Spleen (tissue), 11 donors: ENCODE data around the gene SPEN. TPM values are rescaled to one million over a fixed set of nuclear protein-coding genes. Genes with fewer than 3 reads are reported as not detected.
A peak's percentile ranks its signal among the peaks of the same experiment; 100 is the strongest.

ENCODE experiments used
- DNase-seq: peaks from one replicate; pipeline ENCODE4 v3.0.0-alpha.2; 2020
- H3K27ac ChIP-seq, 8 donors: fragments of 200-600 bp; sonication (generic) in 7 of 8; 1 replicate in 4 of 8; 2 replicates in 4 of 8; pipeline versions ENCODE4 v1.5.0 to v1.8.0; 2016 to 2021; ENCODE audit warnings: inconsistent platforms in 4 of 8, mild to moderate bottlenecking in 4 of 8, moderate library complexity in 1 of 8
- H3K27me3 ChIP-seq, 7 donors: fragments of 200-600 bp; sonication (generic) in 6 of 7; replicated peaks in 1 of 7; 1 replicate in 4 of 7; 2 replicates in 3 of 7; pipeline versions ENCODE4 v1.5.0 to v1.8.0; 2016 to 2021; ENCODE audit warnings: inconsistent platforms in 3 of 7, mild to moderate bottlenecking in 1 of 7
- H3K36me3 ChIP-seq, 6 donors: fragments of 200-600 bp; sonication (generic) in 5 of 6; 1 replicate in 4 of 6; 2 replicates in 2 of 6; pipeline versions ENCODE4 v1.5.0 to v1.8.0; 2016 to 2021; ENCODE audit warnings: inconsistent platforms in 2 of 6
- H3K4me1 ChIP-seq, 6 donors: fragments of 200-600 bp; sonication (generic) in 5 of 6; 1 replicate in 3 of 6; 2 replicates in 3 of 6; pipeline versions ENCODE4 v1.5.0 to v1.8.0; 2016 to 2021; ENCODE audit warnings: inconsistent platforms in 3 of 6
- H3K4me3 ChIP-seq, 8 donors: fragments of 200-600 bp; sonication (generic) in 7 of 8; 1 replicate in 4 of 8; 2 replicates in 4 of 8; pipeline versions ENCODE4 v1.5.0 to v1.8.0; 2016 to 2021; ENCODE audit warnings: inconsistent platforms in 4 of 8, mild to moderate bottlenecking in 4 of 8, moderate library complexity in 2 of 8
- H3K9me3 ChIP-seq, 8 donors: fragments of 200-600 bp; sonication (generic) in 7 of 8; 1 replicate in 4 of 8; 2 replicates in 4 of 8; pipeline versions ENCODE4 v1.5.0 to v1.8.0; 2016 to 2021; ENCODE audit warnings: inconsistent platforms in 4 of 8
- POLR2A ChIP-seq, 3 donors: fragments of 450-650 bp; IDR thresholded peaks; one replicate each; pipeline ENCODE4 v1.5.1; 2017; ENCODE audit warnings: antibody characterized with exemption in 3 of 3, mild to moderate bottlenecking in 1 of 3
- POLR2AphosphoS5 ChIP-seq, 3 donors: sonication (generic); formaldehyde crosslinking; IDR thresholded peaks; one replicate each; pipeline ENCODE4 v1.5.1; 2017; ENCODE audit warnings: antibody characterized with exemption in 3 of 3
- WGBS, 5 donors: extraction: QIAGEN DNeasy Blood & Tissue Kit in 3 of 5; methylation state at CpG; one replicate each; pipeline versions ENCODE4 v1.1.5 to v1.1.7; 2013 to 2018; 5-methylcytosine and 5-hydroxymethylcytosine counted together
- intact Hi-C: fragments of 100-400 bp; cut with DNase I; formaldehyde crosslinking; loops from one replicate; pipeline ENCODE4 v1.15.0; 2023; ENCODE audit warnings: low total_unique reads
- polyA plus RNA-seq, 3 donors: library from polyadenylated mRNA; stranded (reverse); fragments of 200-250 nt; gene quantifications; one replicate each; pipeline ENCODE4 v1.2.1, GENCODE V29; 2013
- total RNA-seq, 7 donors: library from RNA; depleted of rRNA in 3 of 7; stranded (reverse); fragments of >200 nt in 3 of 7; fragmentation: NEBNext Ultra II Directional in 4 of 7; extraction: Animal tissue kit (Norgen Biotek cat#: 25700) in 4 of 7; gene quantifications; one replicate each; pipeline versions ENCODE4 v1.1.0 to v1.2.1, GENCODE V29; 2016 to 2021
- TF ChIP-seq, protein P1 (sequence below), 11 experiments: fragments of 200-600 bp in 7 of 11; fragments of 450-650 bp in 4 of 11; sonication (generic) in 4 of 11; IDR thresholded peaks in 8 of 11; conservative IDR thresholded peaks in 3 of 11; 1 replicate in 7 of 11; 2 replicates in 4 of 11; pipeline versions ENCODE4 v1.4.0 to v1.8.0; 2016 to 2021; ENCODE audit warnings: antibody characterized with exemption in 11 of 11, inconsistent platforms in 4 of 11, mild to moderate bottlenecking in 1 of 11
- donor health status: healthy with polysubstance abuse.
- donor health status: DM: no; HTN: no; CAD: no; lungs with moderate emphysema.
- donor health status: DM: no; HTN: no; CAD: no.
- donor health status: Bipolar disorder and iron deficiency.
- donor health status: healthy.
- donor health status: DM: no; HTN: no; CAD: no.
- donor health status: DM: yes; HTN: yes; CAD: no.

The SPEN gene
- total and polyA plus RNA-seq, 10 donors, result 8.0 to 75.9 (median 58.4) TPM

DNA sequence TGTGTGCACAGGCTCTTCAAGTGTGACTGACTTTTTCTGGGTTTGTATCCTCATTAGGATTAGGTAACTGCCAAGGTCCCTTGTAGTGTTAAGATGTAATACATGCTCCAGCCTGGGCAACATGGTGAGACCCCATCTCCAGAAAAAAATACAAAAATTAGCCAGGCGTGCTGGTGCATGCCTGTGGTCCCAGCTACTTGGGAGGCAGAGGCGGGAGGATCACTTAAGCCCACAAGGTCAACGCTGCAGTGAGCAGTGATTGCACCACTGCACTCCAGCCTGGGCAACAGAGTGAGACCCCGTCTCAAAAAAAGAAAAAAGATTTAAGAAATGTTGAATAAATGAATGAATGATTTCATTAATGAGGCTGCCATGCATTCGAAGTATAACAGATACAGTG lies 113.3 kb downstream of the SPEN start:
- H3K27ac ChIP-seq, result no peak overlapping the region
- WGBS, 5 donors, result 91 to 96% (median 93%) methylated on average over 5 of the region's 5 CpGs

DNA sequence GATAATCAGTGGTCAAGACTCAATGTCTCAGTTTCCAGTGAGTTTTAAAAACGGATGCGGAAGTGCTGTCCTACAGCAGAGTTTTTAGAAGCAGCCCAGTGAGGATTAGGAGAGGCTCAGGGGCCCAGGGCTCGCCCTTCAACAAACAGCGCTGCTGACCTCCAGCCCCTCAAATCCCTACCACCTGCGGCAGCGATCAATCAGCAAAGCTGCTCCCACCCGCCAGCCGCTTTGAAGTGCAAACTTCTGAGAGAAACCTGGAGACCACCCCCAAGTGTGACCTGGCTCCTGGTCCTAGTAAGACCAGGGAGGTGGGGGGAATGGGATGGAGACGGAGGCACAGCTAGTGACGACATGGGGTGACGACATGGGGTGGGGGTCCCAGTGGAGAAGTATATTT lies 114.0 kb downstream of the SPEN start:
- H3K4me1 ChIP-seq, result peaks cover 48 to 99% (median 86%) of the 10 kb centered on the region in 6 donors
- H3K9me3 ChIP-seq, result no peaks in the 10 kb centered on the region
- no peak overlapping the region for H3K4me3 ChIP-seq
- 91 to 95% (median 92%) methylated on average over 11 of the region's 11 CpGs for WGBS, 5 donors
- peak; percentile 56 for DNase-seq
- H3K27ac ChIP-seq, result peak overlapping the region in 6 of 8 donors; percentile 33 to 84 (median 76)
- peaks cover 0 to 20% (median 0%) of the 10 kb centered on the region in 6 donors for H3K36me3 ChIP-seq
- intact Hi-C loops, result no loop called here
- H3K27me3 ChIP-seq, result no peaks in the 10 kb centered on the region
- no peak for TF ChIP-seq POLR2AphosphoS5 (IDR thresholded peaks at IDR 0.05)

More for the DNA sequence above, 113.3 kb downstream of the SPEN start:
- no peak for DNase-seq
- Histone ChIP-seq H3K9me3 (no peaks in the 10 kb centered on the region), H3K36me3 (peaks cover 0 to 23% (median 0%) of the 10 kb centered on the region in 6 donors), H3K4me1 (peaks cover 41 to 99% (median 83%) of the 10 kb centered on the region in 6 donors), H3K4me3 (no peak overlapping the region), H3K27me3 (no peaks in the 10 kb centered on the region)
- intact Hi-C loops, result no loop called here
- TF ChIP-seq POLR2A (IDR thresholded peaks at IDR 0.05) (no peak), POLR2AphosphoS5 (IDR thresholded peaks at IDR 0.05) (no peak)
- TF ChIP-seq, protein P1, sequence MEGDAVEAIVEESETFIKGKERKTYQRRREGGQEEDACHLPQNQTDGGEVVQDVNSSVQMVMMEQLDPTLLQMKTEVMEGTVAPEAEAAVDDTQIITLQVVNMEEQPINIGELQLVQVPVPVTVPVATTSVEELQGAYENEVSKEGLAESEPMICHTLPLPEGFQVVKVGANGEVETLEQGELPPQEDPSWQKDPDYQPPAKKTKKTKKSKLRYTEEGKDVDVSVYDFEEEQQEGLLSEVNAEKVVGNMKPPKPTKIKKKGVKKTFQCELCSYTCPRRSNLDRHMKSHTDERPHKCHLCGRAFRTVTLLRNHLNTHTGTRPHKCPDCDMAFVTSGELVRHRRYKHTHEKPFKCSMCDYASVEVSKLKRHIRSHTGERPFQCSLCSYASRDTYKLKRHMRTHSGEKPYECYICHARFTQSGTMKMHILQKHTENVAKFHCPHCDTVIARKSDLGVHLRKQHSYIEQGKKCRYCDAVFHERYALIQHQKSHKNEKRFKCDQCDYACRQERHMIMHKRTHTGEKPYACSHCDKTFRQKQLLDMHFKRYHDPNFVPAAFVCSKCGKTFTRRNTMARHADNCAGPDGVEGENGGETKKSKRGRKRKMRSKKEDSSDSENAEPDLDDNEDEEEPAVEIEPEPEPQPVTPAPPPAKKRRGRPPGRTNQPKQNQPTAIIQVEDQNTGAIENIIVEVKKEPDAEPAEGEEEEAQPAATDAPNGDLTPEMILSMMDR (IDR thresholded peaks at IDR 0.05 in 8 of 11, conservative IDR thresholded peaks at IDR 0.05 in 3 of 11), result no peak

DNA sequence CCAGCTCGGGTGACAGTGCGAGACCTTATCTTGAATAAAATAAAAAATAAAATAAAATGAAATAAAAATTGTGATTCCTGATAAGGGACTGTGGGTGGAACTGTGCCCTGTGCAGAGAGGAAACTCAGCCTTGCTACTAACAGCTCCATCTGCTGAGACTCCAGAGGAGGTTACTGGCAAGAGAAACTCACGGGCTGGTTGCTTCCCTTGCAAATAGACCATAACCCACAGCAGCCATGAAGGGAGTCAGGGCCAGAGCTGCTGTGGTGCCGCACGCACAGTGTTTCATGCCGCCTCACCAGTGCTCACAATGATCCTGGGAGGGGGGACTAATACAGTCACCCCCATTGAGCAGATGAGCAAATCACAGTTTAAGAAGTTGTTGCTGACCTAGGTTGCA lies 114.7 kb downstream of the SPEN start:
- H3K4me1 ChIP-seq, result peaks cover 54 to 99% (median 90%) of the 10 kb centered on the region in 6 donors
- peaks cover 0 to 16% (median 0%) of the 10 kb centered on the region in 6 donors for H3K36me3 ChIP-seq
- intact Hi-C loops, result no loop called here
- 60 to 79% (median 68%) methylated on average over 6 of the region's 6 CpGs for WGBS, 5 donors
- no peaks in the 10 kb centered on the region for H3K27me3 ChIP-seq
- peak overlapping the region in 7 of 8 donors; percentile 26 to 84 (median 73) for H3K27ac ChIP-seq
- H3K4me3 ChIP-seq, result no peak overlapping the region
- DNase-seq, result no peak
- TF ChIP-seq, protein P1 (IDR thresholded peaks at IDR 0.05 in 8 of 11, conservative IDR thresholded peaks at IDR 0.05 in 3 of 11), result no peak
- peak in 1 of 3 donors; percentile 56 for TF ChIP-seq POLR2AphosphoS5 (IDR thresholded peaks at IDR 0.05)
- H3K9me3 ChIP-seq, result no peaks in the 10 kb centered on the region

DNA sequence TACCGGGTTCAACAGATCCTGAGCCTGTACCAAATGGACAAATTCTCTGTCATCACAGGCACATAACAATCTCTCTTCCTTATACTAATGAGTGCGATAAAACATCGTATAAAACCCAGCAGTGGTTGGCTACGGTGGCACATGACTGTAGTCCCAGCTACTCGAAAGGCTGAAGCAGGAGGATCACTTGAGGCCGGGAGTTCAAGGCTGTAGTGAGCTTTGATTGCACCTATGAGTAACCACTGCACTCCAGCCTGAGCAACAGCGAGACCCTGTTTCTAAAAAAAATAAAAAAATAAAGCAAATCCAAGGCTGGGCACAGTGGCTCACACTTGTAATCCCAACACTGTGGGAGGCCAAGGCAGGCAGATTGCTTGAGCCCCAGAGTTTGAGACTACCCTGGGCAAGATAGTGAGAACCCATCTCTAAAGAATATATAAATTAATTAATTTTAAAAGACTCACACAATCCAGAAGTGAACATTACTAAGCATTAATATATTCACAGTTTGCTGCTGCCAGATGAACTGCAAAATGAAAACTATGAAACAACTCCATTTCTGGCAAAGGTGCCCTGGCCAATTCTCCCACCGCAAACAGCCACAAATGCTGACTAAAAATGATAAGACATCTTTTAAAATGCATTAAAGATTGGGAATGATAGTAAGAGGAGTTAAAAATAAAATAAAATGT lies 115.3 kb downstream of the SPEN start:
- TF ChIP-seq POLR2AphosphoS5 (IDR thresholded peaks at IDR 0.05) (no peak), POLR2A (IDR thresholded peaks at IDR 0.05) (no peak)
- TF ChIP-seq, protein P1 (IDR thresholded peaks at IDR 0.05 in 8 of 11, conservative IDR thresholded peaks at IDR 0.05 in 3 of 11), result no peak
- WGBS, 5 donors, result 77 to 86% (median 83%) methylated on average over 8 of the region's 8 CpGs
- Histone ChIP-seq H3K27me3 (no peaks in the 10 kb centered on the region), H3K27ac (peak overlapping the region in 7 of 8 donors; percentile 26 to 84 (median 73)), H3K9me3 (no peaks in the 10 kb centered on the region), H3K36me3 (peaks cover 0 to 11% (median 0%) of the 10 kb centered on the region in 6 donors), H3K4me3 (no peak overlapping the region), H3K4me1 (peaks cover 58 to 99% (median 90%) of the 10 kb centered on the region in 6 donors)
- intact Hi-C loops, result no loop called here
- no peak for DNase-seq
